Measurements from ENCODE around the gene RBPMS2.

GRCh38 chr15:64763462-64763861 is 11.9 kb downstream of the RBPMS2 start:
- TF ChIP-seq CTCF (IDR thresholded peaks at IDR 0.05) (no peak), EP300 (IDR thresholded peaks at IDR 0.05; ENCODE audit: low read depth) (no peak)
